OCI-LY1 (cell line): ENCODE results near the gene AHCY.

ENCODE experiments used
- CTCF ChIP-seq: fragments of 200-600 bp; sonication (generic), shearing (Covaris generic); IDR thresholded peaks from 2 replicates; pipeline ENCODE4 v1.5.1; 2017; ENCODE audit warnings: mild to moderate bottlenecking, antibody characterized with exemption, low read length, moderate library complexity, mixed read lengths
- EZH2 ChIP-seq: fragments of 200-600 bp; sonication (generic), shearing (Covaris generic); IDR thresholded peaks from 2 replicates; pipeline ENCODE4 v1.8.0; 2017; ENCODE audit warnings: borderline replicate concordance, mixed run types, mild to moderate bottlenecking, antibody characterized with exemption, low read length, moderate library complexity, mixed read lengths

GRCh38 chr20:34337544-34337943 is 34.4 kb upstream of the AHCY start:
- TF ChIP-seq EZH2 (no peak), CTCF (no peak)
